Hematopoietic multipotent progenitor cell (in vitro differentiated cells): ENCODE measurements around the gene TMEM89. TPM values are rescaled to one million over a fixed set of nuclear protein-coding genes. Genes with fewer than 3 reads are reported as not detected.

Experiments
- DNase-seq, 3 donors: peaks; one replicate each; pipeline ENCODE4 v3.0.0-alpha.2; 2011 to 2015; ENCODE audit warnings: low read depth in 2 of 3, low spot score in 2 of 3
- total RNA-seq: library from RNA; depleted of rRNA; stranded (reverse); fragments of >200 nt; gene quantifications from one replicate; pipeline ENCODE4 v1.2.3, GENCODE V29; 2012

TMEM89 gene, protein sequence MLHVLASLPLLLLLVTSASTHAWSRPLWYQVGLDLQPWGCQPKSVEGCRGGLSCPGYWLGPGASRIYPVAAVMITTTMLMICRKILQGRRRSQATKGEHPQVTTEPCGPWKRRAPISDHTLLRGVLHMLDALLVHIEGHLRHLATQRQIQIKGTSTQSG
- not detected for total RNA-seq

DNA sequence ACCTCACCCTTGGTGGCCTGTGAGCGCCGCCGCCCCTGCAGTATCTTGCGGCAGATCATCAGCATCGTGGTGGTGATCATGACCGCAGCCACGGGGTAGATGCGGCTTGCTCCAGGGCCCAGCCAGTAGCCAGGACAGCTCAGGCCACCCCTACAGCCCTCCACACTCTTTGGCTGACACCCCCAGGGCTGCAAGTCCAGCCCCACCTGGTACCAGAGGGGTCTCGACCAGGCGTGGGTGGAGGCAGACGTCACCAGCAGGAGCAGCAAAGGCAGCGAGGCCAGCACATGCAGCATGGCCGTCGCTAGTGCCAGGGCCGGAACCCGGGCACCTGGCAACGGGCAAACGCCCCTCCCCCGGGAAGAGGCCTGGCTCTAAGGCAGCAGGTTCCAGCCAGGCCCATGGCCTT is at the start of gene TMEM89:
TMEM89 (minus strand) TSS at position 309 of the 409 bp plus-strand sequence; CDS start at position 296, 13 bp downstream.
- DNase-seq, result no peak

DNA sequence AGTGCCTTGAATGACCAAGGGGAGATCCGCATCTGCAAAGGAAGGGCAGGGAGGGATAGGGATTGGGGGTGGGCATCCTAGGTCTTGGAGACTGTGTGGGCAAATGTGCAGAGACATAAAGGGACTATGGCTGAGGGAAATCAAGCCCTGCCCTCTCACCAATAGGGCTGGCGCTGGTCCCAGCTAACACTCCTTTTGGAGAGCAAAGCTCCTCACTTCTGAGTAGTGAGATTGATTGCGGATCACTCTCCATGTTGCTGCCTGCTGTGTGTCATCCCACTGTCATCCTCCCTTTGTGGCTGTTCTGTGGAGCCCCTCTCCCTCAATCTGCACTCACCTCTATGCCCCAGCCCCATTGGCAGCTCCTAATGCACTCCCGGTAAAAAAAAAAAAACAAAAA is 43.4 kb upstream of the TMEM89 start:
- DNase-seq, result no peak

DNA sequence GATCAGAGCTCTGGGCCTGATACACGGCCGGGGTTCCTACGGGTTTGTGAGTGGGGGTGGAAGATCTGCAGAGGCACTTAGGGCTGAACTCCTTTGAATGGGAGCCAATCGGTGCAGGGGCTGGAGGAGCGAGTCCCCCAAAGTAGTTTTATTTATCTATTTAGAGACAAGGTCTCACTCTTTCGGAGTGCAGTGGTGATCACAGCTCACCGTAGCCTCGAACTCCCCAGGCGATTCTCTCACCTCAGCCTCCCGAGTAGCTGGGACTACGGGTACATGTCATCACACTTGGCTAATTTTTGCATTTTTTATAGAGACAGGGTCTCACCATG is 42.7 kb upstream of the TMEM89 start:
- DNase-seq, result no peak

DNA sequence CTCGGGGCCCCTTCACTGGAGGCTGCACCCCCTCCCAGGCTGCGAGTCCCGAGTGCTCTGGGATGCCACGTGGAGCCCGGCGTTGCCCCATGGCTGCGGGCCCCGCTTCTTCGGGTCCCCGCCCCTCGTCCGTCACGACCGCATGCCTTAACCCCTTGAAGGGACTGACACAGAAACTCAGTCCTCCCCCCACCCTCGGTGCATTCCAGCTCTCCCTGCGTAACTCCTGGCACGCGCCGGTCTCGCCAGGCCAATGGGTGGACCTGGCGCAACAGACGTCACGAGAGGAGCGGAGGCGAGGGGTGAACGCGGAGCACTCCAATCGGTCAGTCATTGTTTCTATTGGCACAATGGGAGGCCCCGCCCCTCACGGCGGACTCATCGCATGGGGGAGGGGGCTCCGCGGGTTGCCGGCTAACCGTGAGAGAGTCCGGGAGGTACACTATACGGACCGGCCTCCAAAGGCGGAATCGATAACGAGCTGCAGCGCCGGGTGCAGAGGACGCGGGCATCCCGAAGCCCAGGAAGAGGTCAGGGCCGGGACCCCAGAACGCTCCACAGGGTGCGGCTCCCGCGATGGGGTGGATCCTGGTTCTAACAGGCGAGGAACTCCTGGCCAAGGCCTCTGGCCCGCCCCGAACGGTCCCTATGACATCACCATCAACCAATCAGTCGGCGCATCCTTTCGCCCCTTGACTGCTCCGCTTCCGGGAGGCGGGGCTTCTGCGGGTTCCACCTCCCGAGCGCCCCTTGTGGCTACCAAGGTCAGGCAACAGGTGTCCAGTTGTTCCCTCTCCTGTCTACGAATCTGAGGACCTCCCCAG is 42.1 kb upstream of the TMEM89 start:
- peak in 2 of 3 donors; percentile 96 to 97 for DNase-seq

DNA sequence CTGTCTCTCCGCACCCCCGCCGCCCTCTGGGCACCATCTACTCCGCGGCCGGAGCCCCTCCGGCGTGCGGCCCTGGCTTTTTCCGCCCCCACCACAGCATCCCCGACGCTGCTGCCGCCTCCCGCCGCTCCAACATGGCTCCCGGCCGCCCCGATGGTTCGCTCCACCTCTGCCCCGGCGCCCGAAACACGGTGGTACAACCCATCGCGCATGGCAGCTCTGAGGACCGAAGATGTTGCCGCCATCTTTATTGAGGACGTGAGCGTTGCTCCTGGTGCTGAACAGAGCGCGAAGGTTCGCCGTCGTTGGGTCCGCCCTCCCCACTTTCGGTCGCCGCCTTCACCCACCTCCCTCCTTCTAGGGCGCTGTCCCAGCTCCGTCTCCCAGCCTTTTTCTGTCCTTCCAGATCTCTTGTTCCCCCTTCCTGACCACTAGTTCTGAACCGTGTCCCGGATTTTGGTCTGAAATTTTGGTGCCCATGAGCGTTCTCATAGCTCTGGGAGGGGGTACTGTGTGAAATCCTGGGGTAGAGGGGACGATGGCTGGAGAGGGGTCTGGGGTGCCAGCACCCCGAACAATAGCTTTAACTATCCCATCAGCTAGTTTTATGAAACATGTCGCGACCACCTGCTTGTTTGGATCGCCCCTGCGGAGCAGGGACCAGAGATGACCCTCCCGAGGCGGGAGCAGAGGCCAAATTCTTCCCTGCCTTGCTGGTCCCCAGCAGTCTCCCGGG is 41.4 kb upstream of the TMEM89 start, which contains the start of gene CELSR3:
CELSR3 (minus strand) TSS at position 134 of the 736 bp plus-strand sequence. CDS start 252 bp downstream, outside the sequence.
- DNase-seq, result peak in 2 of 3 donors; percentile 73 to 75

DNA sequence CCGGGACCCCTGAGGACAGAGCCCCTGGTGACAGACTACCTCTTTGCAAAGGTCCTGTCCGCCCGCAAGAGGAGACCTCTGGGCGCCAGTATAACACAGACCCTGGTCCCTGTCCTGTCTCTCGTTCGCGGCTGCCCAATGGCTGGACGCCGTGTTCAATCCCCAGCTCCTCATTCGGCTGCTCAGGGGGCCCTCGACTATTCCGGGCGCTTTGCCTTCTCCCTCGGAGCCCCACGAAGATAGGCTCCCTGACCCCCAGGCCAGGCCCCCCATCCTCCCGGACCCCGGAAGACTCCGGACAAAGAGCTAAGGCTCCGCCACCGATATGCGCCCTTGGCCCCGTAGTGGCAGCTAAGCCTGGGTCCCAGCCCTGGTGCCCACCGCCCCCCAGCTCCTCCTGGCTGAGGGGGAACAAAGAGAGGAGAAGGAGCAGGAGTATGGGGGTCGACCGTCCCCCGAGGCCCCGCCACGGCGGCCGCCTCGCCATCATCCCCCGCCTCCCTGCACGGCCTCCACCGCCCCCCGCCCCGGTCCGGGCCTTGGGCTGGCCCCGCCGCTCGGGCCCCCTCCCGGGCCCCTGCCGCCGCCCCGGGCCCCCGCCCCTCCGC is 40.7 kb upstream of the TMEM89 start:
- DNase-seq, result no peak

DNA sequence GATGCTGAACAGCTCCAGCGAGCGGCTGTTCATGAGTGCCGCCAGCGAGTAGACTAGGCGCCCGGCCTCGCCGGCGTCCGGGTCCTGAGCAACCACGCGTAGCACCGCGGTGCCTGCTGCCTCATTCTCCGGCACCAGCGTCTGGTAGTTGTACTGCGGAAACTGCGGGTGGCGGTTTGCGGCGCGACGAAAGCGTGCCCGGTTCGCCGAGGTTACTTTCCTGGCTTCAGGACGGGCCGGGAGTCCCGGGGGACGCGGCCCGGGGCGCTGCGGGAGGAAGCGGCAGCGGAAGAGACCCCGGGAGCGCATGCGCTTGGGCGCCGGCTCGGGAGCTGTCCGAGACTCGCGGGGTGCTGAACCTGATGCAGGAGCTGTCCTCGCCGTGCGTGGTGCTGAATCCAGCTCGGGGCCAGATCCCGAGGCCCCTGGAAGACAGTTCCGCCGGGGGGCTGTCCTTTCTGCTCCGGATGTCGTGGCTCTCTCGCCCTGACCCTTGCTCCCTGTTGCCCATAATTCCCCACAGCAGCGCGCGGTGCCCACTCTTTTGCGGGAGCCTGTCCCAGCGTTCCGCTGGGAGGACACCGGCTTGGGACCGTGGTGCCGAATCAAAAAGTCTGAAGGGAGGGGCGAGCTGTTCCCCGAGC is 40.1 kb upstream of the TMEM89 start:
- DNase-seq, result peak; percentile 64 to 73 (median 73)

DNA sequence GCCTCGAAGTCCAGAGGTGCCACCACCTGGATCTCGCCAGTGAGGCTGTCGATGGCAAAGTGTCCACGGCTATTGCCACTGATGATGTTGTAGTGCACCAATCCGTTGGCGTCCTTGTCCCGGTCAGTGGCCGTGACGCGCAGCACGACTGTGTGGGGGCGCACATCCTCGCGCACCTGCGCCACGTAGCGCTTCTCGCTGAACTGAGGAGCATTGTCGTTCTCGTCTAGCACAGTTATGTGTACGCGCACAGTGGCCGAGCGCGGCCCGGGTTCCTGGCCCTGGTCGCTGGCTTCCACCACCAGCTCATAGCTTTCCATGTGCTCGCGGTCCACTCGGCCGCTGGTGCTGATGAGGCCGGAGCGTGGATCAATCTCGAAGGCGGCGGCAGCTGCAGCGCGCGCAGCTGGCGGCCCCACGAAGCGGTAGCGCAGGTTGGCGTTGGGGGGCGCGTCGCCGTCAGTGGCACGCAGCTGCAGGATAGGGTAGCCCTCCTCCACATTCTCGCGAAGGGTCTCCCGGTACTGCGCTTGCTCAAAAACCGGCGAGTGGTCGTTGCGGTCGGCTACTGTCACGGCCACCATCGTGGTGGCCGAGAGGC is 39.3 kb upstream of the TMEM89 start:
- DNase-seq, result no peak

DNA sequence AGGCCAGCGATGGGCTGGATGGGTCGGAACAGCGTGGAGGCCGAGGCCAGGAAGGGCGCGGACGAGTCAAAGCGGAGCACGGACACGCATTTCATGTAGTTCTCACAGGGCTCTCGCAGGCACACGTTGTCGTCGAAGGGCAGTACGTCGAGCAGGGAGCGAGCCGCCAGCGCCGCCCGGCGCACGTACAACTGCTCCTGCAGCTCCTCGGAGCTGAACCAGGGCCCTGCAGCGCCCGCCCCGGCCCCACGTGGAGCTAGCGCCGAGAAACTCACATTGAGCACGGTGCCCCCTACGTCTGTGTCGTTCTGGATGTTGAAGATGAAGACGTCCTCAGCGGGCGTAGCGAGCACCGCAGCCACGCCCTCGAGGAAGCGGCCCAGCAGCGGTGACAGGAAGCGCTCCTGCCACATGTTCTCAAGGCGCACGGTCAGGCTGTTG is 35.3 kb upstream of the TMEM89 start:
- peak in 1 of 3 donors; percentile 11 for DNase-seq

DNA sequence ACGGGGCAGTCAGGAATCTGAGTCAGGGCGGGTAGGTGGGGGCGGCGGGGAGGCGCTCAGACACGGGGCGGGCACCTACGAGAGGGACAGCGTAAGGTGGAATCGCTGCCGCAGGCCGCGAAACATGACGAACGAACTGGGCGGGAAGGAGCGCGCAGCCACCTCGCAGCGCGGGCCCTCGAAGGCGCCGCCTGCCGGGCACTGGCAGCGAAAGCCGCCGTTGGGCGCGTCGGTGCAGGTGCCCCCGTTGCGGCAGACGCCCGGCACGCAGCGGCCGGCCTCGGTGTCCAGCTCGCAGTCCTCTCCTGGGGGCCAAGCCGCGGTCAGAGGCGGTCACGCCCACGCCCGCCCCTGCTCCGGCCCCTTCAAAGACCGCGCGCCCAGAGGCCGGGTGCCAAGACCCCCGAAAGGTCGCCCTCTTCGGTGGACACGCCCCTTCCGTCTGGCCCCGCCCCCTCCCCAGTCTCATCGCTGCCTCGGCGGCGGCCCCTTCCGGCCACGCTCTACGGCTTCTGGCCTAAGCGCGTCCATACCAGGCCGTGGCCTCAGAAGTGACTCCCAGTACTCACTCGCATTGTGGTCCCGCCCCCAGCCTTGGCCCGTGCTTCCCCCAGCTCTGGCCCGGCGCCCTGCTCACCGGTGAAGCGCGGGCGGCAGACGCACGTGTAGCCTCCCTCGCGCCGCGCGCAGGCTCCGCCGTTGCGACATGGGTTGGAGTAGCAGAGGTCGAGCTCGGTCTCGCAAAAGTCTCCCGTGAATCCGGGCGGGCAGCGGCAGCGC is 34.7 kb upstream of the TMEM89 start:
- DNase-seq, result peak; percentile 73 to 86 (median 84)

DNA sequence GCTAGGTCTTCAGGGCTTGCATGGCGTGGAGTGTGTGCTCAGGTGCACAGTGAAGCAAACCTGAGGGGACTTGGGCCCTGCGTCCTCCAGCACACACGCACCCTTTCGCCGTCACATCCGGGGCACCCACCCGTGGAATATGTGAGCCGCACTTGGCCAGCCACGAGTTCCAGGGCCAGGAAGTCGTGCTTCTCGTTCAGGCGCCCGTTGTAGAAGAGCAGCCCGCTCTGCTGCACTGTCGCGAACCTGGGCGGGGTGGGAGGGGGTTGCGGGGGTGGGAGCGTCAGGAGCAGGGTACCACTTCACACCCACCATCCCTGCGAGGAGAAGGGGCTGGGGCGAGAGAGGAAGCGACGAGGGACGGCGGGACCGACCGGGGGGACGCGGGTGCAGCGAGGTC is 34.0 kb upstream of the TMEM89 start:
- peak in 1 of 3 donors; percentile 21 for DNase-seq

DNA sequence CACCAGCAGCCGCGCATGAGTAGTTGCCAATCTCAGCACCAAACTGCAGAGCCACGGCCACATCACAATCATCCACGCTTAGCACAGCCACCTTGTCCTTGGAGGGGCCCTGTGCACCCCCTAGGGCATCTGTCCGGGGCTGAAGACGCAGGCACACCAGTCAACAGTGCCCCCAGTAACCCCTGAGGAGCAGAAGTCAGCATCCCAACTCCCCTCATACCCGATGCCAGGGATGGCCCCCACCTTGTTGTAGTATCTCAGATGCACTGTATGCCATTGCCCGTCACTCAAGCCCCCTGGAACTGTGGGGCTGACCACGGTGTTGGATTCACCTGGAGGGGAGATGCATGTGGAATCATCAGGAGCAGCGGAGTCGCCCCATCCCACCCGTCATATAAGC is 33.5 kb upstream of the TMEM89 start:
- DNase-seq, result no peak

DNA sequence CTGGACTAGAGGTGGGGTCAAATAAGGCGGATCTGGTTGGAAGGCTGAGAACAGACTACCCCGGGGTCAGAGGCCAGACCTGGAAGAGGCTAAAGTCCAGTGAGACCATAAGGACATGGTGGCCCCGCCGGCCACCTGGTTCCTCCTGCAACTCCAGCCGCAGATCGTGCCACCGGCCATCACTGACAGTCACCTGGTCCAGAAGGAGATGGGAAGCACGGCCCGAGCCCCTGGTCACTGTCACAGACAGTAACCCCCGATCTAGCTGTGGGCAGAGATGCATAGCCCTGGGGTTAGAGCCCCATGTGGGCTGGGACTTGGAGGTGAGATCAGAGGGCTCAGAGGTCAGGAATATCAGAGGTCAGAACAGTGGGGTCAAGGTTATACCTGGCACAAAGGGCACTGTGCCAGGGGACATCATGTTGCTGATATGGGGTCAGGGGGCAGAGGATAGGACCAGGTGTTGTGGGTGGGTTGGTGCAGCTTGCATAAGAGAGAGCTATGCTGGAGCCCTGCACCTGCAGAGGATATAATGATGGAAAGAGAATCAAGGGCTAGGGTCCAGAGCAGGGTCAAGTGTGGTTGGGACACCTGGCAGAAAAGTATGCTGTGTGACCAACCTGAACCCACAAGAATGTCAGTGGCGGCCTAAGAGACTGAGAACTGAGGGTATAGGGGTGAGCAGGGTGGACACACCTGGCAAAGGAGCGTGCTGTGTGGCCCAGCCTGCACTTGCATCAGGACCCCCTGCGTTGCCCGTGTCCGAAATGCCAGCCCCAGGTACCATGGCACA is 31.6 kb upstream of the TMEM89 start:
- no peak for DNase-seq

DNA sequence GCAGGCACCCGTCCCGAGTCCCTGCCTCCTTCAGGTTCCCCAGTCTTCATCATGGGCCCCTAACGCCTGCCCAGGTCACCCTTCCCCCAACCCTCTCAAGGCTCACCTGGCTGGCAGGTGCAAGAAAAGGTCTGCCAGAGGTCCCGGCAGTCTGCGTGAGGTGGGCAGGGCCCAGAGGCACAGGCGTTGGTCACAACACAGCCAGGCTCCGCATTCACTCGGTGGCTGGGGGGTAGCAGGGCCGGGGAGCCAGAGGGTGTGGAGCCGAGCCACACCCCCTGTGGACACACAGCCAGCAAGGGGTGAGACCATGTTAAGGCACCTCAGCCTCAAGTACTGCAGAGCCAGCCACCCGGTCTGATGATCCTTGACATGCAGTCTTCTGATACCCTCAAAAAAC is 30.2 kb upstream of the TMEM89 start:
- no peak for DNase-seq

DNA sequence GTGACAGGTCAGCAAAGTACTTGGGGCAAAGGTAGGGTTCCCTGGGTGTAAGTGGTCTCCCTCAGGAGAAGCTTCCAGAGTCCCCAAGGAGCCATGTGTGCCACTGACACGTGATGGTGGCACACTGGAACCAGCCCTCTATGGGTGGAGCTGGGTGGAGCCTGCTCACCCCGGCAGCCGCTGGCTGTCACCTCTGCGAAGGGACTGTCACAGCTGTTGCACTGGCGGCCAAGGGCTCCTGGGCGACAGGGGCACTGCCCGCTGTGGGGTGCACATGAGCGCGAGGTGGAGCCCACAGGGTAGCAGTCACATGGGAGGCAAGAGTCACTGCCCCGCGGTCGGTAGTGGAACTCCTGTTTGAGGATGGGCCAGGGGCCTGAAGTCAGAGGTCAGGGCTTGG is 29.2 kb upstream of the TMEM89 start:
- DNase-seq, result no peak

DNA sequence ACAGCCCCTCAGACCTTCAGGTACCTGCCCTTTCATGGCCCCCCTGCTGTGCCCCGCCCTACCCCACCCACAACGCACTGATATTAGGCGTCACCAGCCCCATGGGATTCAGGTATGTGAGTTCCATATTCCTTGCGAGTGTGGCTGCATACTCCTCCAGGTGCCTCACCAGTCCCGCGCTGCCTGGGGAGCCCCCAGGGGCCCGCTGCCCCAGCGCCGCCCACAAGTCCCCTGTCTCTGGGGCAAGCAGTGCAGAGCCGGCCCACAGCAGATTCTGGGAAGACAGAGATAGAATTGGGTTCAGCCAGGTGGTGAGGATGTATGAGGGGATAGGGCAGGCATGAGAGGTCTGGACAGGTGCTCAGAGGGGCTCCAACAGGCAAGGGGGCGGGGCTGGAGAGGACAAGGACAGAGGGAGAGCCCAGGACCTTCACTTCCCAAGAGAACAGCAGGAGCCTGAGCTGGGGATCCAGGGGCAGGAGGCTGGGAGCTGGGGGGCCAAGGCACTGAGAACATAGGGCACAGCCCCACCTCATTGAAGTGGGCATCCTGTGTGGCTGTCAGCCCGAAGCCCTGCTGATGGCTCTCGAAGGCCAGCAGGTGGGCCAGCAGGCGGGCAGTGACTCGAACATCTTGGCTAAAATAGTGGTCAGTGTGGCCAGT is 26.8 kb upstream of the TMEM89 start:
- DNase-seq, result no peak

DNA sequence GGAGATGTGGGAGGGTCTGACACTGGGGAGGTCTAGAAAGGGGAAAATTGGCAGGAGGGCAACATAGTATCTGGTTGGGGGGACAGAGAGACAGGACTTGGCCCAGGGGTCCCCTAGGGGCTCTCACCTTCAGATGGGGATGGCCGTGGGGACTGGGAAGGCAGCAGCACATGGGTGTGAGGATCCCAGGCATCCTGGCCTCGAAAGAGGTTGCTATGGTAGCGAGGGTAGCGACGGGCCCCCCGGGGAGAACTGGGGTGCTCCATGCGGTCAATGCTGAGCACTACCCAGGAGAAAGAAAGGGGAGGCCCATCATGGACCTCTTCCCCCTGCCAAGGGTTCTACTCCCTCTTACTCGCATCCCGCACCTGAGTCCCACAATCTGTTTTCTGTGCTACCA is 26.1 kb upstream of the TMEM89 start:
- DNase-seq, result no peak
